Spleen (tissue), 7 donors: Measurements from ENCODE around the gene VAV2.

Experiments used
- POLR2AphosphoS5 ChIP-seq, 3 donors: sonication (generic); formaldehyde crosslinking; IDR thresholded peaks; one replicate each; pipeline ENCODE4 v1.5.1; 2017; ENCODE audit warnings: antibody characterized with exemption in 3 of 3
- TF ChIP-seq, protein P1 (sequence below), 11 experiments: fragments of 200-600 bp in 7 of 11; fragments of 450-650 bp in 4 of 11; sonication (generic) in 4 of 11; IDR thresholded peaks in 8 of 11; conservative IDR thresholded peaks in 3 of 11; 1 replicate in 7 of 11; 2 replicates in 4 of 11; pipeline versions ENCODE4 v1.4.0 to v1.8.0; 2016 to 2021; ENCODE audit warnings: antibody characterized with exemption in 11 of 11, inconsistent platforms in 4 of 11, mild to moderate bottlenecking in 1 of 11
- donor health status: DM: no; HTN: no; CAD: no; lungs with moderate emphysema.
- donor health status: DM: no; HTN: no; CAD: no.
- donor health status: DM: no; HTN: no; CAD: no.

DNA sequence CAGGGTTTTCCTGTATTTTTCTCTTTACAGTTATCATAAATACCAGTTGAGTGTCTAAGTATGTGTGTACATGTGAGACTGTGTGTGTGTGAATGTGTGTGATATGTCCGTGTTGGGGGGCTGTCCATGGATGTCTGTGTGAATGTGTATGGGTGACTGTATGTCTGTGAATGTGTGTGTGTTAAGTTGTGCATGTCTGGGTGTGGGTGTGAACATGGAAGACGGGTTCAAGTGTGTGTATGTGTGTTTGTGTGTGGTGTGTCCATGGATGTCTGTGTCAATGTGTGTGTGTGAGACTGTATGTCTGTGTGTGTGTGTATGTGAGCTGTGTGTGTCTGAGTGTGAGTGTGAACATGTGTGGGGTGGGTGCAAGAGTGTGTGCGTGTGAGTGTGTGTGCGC, 55.0 kb downstream of the VAV2 start:
- TF ChIP-seq, protein P1, sequence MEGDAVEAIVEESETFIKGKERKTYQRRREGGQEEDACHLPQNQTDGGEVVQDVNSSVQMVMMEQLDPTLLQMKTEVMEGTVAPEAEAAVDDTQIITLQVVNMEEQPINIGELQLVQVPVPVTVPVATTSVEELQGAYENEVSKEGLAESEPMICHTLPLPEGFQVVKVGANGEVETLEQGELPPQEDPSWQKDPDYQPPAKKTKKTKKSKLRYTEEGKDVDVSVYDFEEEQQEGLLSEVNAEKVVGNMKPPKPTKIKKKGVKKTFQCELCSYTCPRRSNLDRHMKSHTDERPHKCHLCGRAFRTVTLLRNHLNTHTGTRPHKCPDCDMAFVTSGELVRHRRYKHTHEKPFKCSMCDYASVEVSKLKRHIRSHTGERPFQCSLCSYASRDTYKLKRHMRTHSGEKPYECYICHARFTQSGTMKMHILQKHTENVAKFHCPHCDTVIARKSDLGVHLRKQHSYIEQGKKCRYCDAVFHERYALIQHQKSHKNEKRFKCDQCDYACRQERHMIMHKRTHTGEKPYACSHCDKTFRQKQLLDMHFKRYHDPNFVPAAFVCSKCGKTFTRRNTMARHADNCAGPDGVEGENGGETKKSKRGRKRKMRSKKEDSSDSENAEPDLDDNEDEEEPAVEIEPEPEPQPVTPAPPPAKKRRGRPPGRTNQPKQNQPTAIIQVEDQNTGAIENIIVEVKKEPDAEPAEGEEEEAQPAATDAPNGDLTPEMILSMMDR (IDR thresholded peaks at IDR 0.05 in 8 of 11, conservative IDR thresholded peaks at IDR 0.05 in 3 of 11) = no peak
- no peak for TF ChIP-seq POLR2AphosphoS5 (IDR thresholded peaks at IDR 0.05)
